GM12864 (cell line): ENCODE measurements around the gene JARID2.

Experiments used
- DNase-seq: peaks from one replicate; pipeline ENCODE4 v3.0.0-alpha.2; 2011; ENCODE audit warnings: low read depth
- H3K4me3 ChIP-seq: 2 replicates; pipeline ENCODE4 v1.5.1; 2011; ENCODE audit warnings: mild to moderate bottlenecking, low read depth, low read length, control low read depth
- TF ChIP-seq, protein P1 (sequence below): IDR thresholded peaks from 2 replicates; pipeline ENCODE4 v1.5.1; 2011; ENCODE audit warnings: low read depth, mild to moderate bottlenecking, moderate library complexity, low read length, control low read depth, inconsistent platforms; ENCODE audit errors: missing control alignments

JARID2 gene

GRCh38 chr6:15218401-15218800, 27.5 kb upstream of the JARID2 start:
- TF ChIP-seq, protein P1, sequence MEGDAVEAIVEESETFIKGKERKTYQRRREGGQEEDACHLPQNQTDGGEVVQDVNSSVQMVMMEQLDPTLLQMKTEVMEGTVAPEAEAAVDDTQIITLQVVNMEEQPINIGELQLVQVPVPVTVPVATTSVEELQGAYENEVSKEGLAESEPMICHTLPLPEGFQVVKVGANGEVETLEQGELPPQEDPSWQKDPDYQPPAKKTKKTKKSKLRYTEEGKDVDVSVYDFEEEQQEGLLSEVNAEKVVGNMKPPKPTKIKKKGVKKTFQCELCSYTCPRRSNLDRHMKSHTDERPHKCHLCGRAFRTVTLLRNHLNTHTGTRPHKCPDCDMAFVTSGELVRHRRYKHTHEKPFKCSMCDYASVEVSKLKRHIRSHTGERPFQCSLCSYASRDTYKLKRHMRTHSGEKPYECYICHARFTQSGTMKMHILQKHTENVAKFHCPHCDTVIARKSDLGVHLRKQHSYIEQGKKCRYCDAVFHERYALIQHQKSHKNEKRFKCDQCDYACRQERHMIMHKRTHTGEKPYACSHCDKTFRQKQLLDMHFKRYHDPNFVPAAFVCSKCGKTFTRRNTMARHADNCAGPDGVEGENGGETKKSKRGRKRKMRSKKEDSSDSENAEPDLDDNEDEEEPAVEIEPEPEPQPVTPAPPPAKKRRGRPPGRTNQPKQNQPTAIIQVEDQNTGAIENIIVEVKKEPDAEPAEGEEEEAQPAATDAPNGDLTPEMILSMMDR, result no peak
- H3K4me3 ChIP-seq, result no peak overlapping the region
- no peak for DNase-seq

GRCh38 chr6:15220062-15220461, 25.8 kb upstream of the JARID2 start:
- no peak for DNase-seq
- TF ChIP-seq, protein P1, result no peak
- H3K4me3 ChIP-seq, result no peak overlapping the region

- DNase-seq, result no peak
- no peak overlapping the region for H3K4me3 ChIP-seq
- TF ChIP-seq, protein P1, result no peak
These were observed 18.0 kb upstream of the JARID2 start for GRCh38 chr6:15227827-15228318.

- TF ChIP-seq, protein P1, result no peak
- H3K4me3 ChIP-seq, result no peak overlapping the region
- DNase-seq, result no peak
These were observed 15.0 kb upstream of the JARID2 start for GRCh38 chr6:15230827-15231226.

DNA sequence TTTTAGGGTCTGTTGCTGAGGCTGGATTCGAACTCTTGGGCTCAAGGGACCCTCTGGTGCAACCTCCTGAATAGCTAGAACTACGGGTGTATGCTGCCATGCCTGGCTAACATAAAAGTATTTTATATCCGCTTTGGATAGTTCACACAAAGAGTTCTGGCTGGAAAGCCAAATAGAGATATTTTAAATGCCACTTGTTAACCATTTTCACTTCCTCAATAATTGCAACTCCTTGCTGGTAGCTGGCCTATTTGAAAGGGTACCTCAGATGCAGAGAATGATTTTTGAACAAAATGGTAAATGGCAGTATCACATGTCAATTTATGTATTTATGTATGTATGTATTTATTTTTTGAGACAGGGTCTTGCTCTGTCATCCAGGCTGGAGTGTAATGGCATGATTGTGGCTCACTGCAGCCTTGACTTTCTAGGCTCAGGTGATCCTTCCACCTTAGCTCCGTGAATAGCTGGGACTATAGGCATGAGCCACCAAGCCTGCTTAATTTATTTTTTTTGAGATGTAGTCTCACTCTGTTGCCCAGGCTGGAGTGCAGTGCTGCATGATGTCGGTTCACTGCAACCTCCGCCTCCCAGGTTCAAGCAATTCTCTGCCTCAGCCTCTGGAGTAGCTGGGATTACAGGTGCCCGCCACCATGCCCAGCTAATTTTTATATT, 12.9 kb upstream of the JARID2 start:
- TF ChIP-seq, protein P1, result no peak
- DNase-seq, result no peak
- no peak overlapping the region for H3K4me3 ChIP-seq

DNA sequence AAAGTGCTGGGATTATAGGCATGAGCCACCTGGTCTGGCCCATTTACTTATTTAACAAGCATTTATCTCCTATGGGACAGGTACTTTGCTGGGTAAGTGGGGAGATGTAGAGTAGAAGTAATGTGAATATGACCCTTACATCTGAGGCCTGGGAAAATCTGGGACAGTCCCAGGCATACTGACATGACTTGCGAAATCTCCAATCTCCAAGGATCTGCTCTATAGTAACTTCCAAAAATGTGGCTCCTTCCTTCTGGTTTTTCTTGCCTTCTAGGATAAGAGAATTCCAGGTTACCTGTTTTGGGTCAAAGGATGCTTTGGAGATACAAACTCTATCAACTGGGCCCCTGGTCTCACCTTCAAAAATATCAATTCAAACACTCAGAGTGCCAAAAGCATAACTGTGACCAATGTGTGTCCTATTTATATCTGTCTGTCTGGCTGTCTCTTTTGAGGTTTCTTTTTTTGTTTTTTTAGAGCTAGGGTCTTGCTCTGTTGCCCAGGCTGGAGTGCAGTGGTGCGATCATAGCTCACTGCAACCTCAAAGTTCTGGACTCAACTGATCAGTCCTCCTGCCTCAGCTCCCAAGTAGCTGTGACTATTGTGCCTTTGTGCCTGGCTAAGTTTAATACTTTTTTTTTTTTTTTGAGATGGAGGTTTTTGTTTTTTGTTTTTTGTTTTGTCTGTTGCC, 11.7 kb upstream of the JARID2 start:
- no peak for DNase-seq

More for the DNA sequence above, 11.7 kb upstream of the JARID2 start:
- TF ChIP-seq, protein P1, result no peak
- H3K4me3 ChIP-seq, result no peak overlapping the region
